OCI-LY7 (cell line): ENCODE results near the gene RCSD1. TPM values are rescaled to one million over a fixed set of nuclear protein-coding genes. Genes with fewer than 3 reads are reported as not detected.
A peak's percentile ranks its signal among the peaks of the same experiment; 100 is the strongest.

Experiments
- BruUV-seq: library from RNA; stranded (reverse); fragments of 400-500 nt; replicated peaks from 2 replicates; lab custom pipeline; 2021; lab: Mats Ljungman, UMichigan
- CTCF ChIA-PET: fragments of 300-600 bp; sonication (Branson Sonifier 250); formaldehyde crosslinking; loops from one replicate; lab custom pipeline; 2022; ENCODE audit warnings: antibody characterized with exemption; ENCODE audit not compliant: unreplicated experiment; lab: Charles Lee
- POLR2A ChIA-PET: fragments of 300-600 bp; sonication (Branson Sonifier 250); formaldehyde crosslinking; loops from one replicate; lab custom pipeline; 2022; ENCODE audit warnings: antibody characterized with exemption; lab: Charles Lee
- DNase-seq: peaks from one replicate; pipeline ENCODE4 v3.0.0-alpha.2; 2015; ENCODE audit warnings: low spot score
- H2AFZ ChIP-seq: fragments of 200-600 bp; sonication (generic), shearing (Covaris generic); 2 replicates; pipeline ENCODE4 v1.6.1; 2014; ENCODE audit warnings: mild to moderate bottlenecking, antibody characterized with exemption, low read length, moderate library complexity
- H3K27ac ChIP-seq: fragments of 200-600 bp; sonication (generic); 2 replicates; pipeline ENCODE4 v1.5.1; 2014; ENCODE audit warnings: mixed run types, low read depth, mild to moderate bottlenecking, moderate library complexity, low read length, inconsistent platforms; ENCODE audit not compliant: poor library complexity, severe bottlenecking
- H3K36me3 ChIP-seq: fragments of 200-600 bp; sonication (generic); 2 replicates; pipeline ENCODE4 v1.6.1; 2014; ENCODE audit warnings: mild to moderate bottlenecking, antibody characterized with exemption, low read length, moderate library complexity, mixed read lengths; ENCODE audit not compliant: insufficient read depth
- H3K4me1 ChIP-seq: fragments of 200-600 bp; sonication (generic); 2 replicates; pipeline ENCODE4 v1.5.1; 2014; ENCODE audit warnings: mild to moderate bottlenecking, low read length; ENCODE audit not compliant: insufficient read depth, poor library complexity, severe bottlenecking
- H3K4me2 ChIP-seq: fragments of 200-600 bp; sonication (generic); 2 replicates; pipeline ENCODE4 v1.6.1; 2014; ENCODE audit warnings: mild to moderate bottlenecking, low read length
- H3K4me3 ChIP-seq: fragments of 200-600 bp; sonication (generic); 2 replicates; pipeline ENCODE4 v1.5.1; 2014; ENCODE audit warnings: mild to moderate bottlenecking, low read depth, low read length; ENCODE audit not compliant: poor library complexity, severe bottlenecking
- H3K79me2 ChIP-seq: fragments of 200-600 bp; sonication (generic); 2 replicates; pipeline ENCODE4 v1.6.1; 2016; ENCODE audit warnings: low read depth, mild to moderate bottlenecking, low read length, moderate library complexity, mixed read lengths; ENCODE audit not compliant: insufficient read depth
- H3K9me2 ChIP-seq: fragments of 200-600 bp; sonication (generic); 2 replicates; pipeline ENCODE4 v1.6.1; 2016; ENCODE audit warnings: mild to moderate bottlenecking, low read length, mixed read lengths; ENCODE audit not compliant: insufficient read depth
- H3K9me3 ChIP-seq: fragments of 200-600 bp; sonication (generic); 2 replicates; pipeline ENCODE4 v1.6.1; 2014; ENCODE audit warnings: mild to moderate bottlenecking, mixed run types, low read length, mixed read lengths
- H4K20me1 ChIP-seq: fragments of 200-600 bp; sonication (generic); 2 replicates; pipeline ENCODE4 v1.6.1; 2014; ENCODE audit warnings: mild to moderate bottlenecking, antibody characterized with exemption, low read length, moderate library complexity, mixed read lengths; ENCODE audit not compliant: insufficient read depth
- EZH2phosphoT487 ChIP-seq: fragments of 200-600 bp; sonication (generic); IDR thresholded peaks from 2 replicates; pipeline ENCODE4 v1.6.1; 2018; ENCODE audit warnings: low read depth, borderline replicate concordance, mild to moderate bottlenecking, mixed run types, antibody characterized with exemption, low read length, moderate library complexity, mixed read lengths
- intact Hi-C: fragments of 100-400 bp; cut with micrococcal nuclease; formaldehyde crosslinking; loops from one replicate; pipeline ENCODE4 v1.10.0; 2022; ENCODE audit not compliant: unreplicated experiment
- total RNA-seq, 2 experiments: library from RNA; depleted of rRNA in 1 of 2; stranded (reverse); fragments of >200 nt in 1 of 2; shearing (Covaris generic) in 1 of 2; gene quantifications; 2 replicates each; pipeline ENCODE4 v1.2.3, GENCODE V29; 2014 to 2022
- TF ChIP-seq, protein P1 (sequence below): fragments of 200-600 bp; sonication (generic); conservative IDR thresholded peaks from 2 replicates; pipeline ENCODE4 v1.5.1; 2014; ENCODE audit warnings: mild to moderate bottlenecking, antibody characterized with exemption, low read length, moderate library complexity, mixed read lengths

The RCSD1 gene
- total RNA-seq, 2 experiments from 2014 or later = 161 to 164 TPM

DNA sequence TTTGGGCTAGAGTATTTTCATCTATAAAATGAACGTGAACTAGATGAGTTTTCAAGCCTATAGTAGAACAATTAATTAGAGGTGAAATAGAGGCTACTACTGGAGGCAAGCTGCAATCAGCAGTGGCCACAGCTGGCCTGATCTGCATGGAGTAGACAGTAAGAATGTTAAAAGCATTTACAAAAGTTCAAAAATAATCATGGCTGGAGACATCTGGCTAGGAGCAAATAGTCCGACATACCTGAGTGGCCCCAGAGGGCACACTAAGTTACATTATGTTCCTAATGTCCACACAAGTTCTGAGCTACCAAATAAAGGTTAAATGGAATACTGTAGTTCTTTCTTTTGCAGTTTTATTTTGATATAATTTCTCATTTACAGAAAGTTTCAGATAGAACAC is 119.7 kb downstream of the RCSD1 start:
- H3K4me3 ChIP-seq = no peak overlapping the region
- no peaks in the 10 kb centered on the region for H3K9me2 ChIP-seq
- peaks cover 3% of the 10 kb centered on the region; the same call in 1 of the 2 replicates for H4K20me1 ChIP-seq
- H2AFZ ChIP-seq = no peak overlapping the region
- peaks cover 61% of the 10 kb centered on the region for H3K79me2 ChIP-seq
- H3K27ac ChIP-seq = no peak overlapping the region
- TF ChIP-seq, protein P1, sequence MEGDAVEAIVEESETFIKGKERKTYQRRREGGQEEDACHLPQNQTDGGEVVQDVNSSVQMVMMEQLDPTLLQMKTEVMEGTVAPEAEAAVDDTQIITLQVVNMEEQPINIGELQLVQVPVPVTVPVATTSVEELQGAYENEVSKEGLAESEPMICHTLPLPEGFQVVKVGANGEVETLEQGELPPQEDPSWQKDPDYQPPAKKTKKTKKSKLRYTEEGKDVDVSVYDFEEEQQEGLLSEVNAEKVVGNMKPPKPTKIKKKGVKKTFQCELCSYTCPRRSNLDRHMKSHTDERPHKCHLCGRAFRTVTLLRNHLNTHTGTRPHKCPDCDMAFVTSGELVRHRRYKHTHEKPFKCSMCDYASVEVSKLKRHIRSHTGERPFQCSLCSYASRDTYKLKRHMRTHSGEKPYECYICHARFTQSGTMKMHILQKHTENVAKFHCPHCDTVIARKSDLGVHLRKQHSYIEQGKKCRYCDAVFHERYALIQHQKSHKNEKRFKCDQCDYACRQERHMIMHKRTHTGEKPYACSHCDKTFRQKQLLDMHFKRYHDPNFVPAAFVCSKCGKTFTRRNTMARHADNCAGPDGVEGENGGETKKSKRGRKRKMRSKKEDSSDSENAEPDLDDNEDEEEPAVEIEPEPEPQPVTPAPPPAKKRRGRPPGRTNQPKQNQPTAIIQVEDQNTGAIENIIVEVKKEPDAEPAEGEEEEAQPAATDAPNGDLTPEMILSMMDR = no peak
- intact Hi-C loops = no loop called here
- H3K4me2 ChIP-seq = peak overlapping the region; percentile 31
- H3K4me1 ChIP-seq = peaks cover 82% of the 10 kb centered on the region
- H3K9me3 ChIP-seq = no peaks in the 10 kb centered on the region
- CTCF ChIA-PET = no interaction called here
- POLR2A ChIA-PET = interaction anchor here (0.5 to 1.8 kb wide), 4 partner anchors 24 to 392 kb away, joined by 4 read pairs; no protein-coding TSS in a partner anchor
- BruUV-seq = no TSS peak
- H3K36me3 ChIP-seq = peaks cover 6% of the 10 kb centered on the region; the same call in 1 of the 2 replicates
- DNase-seq = no peak

DNA sequence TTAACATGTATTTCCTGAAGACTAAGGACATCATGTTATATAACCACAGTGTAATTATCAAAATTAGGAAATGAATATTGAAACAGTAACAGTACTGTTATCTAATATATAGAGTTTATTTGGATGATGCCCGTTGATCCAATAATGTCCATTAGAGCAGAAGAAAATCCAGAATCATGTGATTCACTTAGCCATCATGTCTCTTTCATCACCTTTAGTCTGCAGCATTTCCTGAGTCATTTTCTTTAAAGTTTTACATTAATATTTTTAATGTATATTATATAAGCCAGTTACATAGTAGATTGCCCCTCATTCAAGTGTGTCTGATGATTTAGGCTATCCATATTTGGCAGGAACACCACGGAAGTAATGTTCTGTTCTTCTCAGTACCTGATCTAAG is 120.6 kb downstream of the RCSD1 start:
- TF ChIP-seq, protein P1 = no peak
- TF ChIP-seq EZH2phosphoT487 = no peak
- Histone ChIP-seq H3K9me2 (no peaks in the 10 kb centered on the region), H3K4me1 (peaks cover 88% of the 10 kb centered on the region), H3K4me2 (no peak overlapping the region), H3K36me3 (peaks cover 6% of the 10 kb centered on the region; the same call in 1 of the 2 replicates), H2AFZ (no peak overlapping the region), H3K27ac (no peak overlapping the region), H4K20me1 (0 out of 2 replicates have a peak, but pooled peaks cover 3% of the 10 kb centered on the region), H3K9me3 (no peaks in the 10 kb centered on the region), H3K79me2 (peaks cover 64% of the 10 kb centered on the region), H3K4me3 (no peak overlapping the region)
- intact Hi-C loops = no loop called here
- ChIA-PET POLR2A (interaction anchor here (1.8 kb wide), 1 partner anchor 27 kb away, joined by 4 read pairs; no protein-coding TSS in a partner anchor), CTCF (no interaction called here)
- no peak for DNase-seq
- BruUV-seq = no TSS peak

DNA sequence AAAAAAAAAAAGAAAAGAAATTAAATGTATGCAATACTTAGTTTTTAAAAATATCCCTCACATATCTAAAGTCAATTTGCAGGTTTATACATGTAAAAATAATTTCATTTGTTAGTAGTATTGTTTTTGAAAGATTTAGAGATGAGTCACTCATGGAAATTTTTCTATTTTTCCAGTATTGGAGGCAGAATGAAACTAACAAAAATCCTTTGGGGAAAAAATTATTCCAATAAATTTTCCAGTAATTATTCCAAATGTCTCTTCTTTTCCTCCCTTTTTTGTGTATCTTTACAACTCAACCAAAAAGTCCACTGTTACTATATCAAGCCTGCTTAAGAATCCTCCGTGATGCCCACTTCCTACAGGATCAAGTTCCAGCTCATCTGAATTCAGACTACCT is 121.6 kb downstream of the RCSD1 start:
- peaks cover 6% of the 10 kb centered on the region; the same call in 1 of the 2 replicates for H3K36me3 ChIP-seq
- H3K27ac ChIP-seq = peak overlapping the region; percentile 85
- CTCF ChIA-PET = no interaction called here
- H4K20me1 ChIP-seq = 0 out of 2 replicates have a peak, but pooled peaks cover 3% of the 10 kb centered on the region
- POLR2A ChIA-PET = interaction anchor here (0.5 to 1.3 kb wide), 4 partner anchors 19 to 303 kb away, joined by 3 to 4 read pairs (median 3); no protein-coding TSS in a partner anchor
- H3K9me3 ChIP-seq = no peaks in the 10 kb centered on the region
- no TSS peak for BruUV-seq
- DNase-seq = no peak
- TF ChIP-seq, protein P1 = no peak
- no peak for TF ChIP-seq EZH2phosphoT487
- no peak overlapping the region for H3K4me3 ChIP-seq
- H2AFZ ChIP-seq = no peak overlapping the region
- H3K79me2 ChIP-seq = peaks cover 65% of the 10 kb centered on the region
- H3K4me1 ChIP-seq = peaks cover 91% of the 10 kb centered on the region
- H3K9me2 ChIP-seq = no peaks in the 10 kb centered on the region
- intact Hi-C loops = loop anchor here (2.0 kb wide), 1 partner anchor 29 kb away; no protein-coding TSS in a partner anchor
- H3K4me2 ChIP-seq = peak overlapping the region; percentile 80
